GM19240 (cell line): ENCODE results near the gene ZFAND6.
"Not testable (repeated sequence)": the region's sequence is repeated elsewhere in the genome, so short reads cannot be mapped to it uniquely, and the experiment has no call there.

Source experiments
- DNase-seq: peaks from one replicate; pipeline ENCODE4 v3.0.0; 2011; ENCODE audit warnings: low spot score; ENCODE audit not compliant: insufficient read length

The ZFAND6 gene

GRCh38 chr15:80141916-80142598 lies 82.6 kb downstream of the ZFAND6 start:
- no peak for DNase-seq

DNA sequence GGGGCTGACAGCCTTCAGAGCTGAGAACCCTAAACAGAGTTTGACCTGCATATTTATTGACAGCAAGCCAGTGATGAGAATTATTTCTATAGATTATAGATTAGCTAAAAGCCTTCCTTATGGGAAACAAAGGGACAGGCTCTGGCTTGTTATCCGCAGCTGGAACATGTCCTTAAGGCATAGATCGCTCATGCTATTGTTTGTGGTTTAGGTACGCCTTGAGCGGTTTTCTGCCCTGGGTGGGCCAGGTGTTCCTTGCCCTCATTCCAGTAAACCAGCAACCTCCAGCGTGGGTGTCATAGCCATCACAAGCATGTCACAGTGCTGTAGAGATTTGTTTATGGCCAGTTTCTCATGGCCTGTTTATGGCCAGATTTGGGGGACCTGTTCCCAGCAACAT lies 83.2 kb downstream of the ZFAND6 start:
- DNase-seq = no peak

- no peak for DNase-seq
Measured at GRCh38 chr15:80151148-80151547, 91.7 kb downstream of the ZFAND6 start.

- no peak for DNase-seq
Measured at GRCh38 chr15:80151576-80151975, 92.1 kb downstream of the ZFAND6 start.

GRCh38 chr15:80152180-80152895 lies 92.9 kb downstream of the ZFAND6 start:
- DNase-seq = peak; percentile 81

DNA sequence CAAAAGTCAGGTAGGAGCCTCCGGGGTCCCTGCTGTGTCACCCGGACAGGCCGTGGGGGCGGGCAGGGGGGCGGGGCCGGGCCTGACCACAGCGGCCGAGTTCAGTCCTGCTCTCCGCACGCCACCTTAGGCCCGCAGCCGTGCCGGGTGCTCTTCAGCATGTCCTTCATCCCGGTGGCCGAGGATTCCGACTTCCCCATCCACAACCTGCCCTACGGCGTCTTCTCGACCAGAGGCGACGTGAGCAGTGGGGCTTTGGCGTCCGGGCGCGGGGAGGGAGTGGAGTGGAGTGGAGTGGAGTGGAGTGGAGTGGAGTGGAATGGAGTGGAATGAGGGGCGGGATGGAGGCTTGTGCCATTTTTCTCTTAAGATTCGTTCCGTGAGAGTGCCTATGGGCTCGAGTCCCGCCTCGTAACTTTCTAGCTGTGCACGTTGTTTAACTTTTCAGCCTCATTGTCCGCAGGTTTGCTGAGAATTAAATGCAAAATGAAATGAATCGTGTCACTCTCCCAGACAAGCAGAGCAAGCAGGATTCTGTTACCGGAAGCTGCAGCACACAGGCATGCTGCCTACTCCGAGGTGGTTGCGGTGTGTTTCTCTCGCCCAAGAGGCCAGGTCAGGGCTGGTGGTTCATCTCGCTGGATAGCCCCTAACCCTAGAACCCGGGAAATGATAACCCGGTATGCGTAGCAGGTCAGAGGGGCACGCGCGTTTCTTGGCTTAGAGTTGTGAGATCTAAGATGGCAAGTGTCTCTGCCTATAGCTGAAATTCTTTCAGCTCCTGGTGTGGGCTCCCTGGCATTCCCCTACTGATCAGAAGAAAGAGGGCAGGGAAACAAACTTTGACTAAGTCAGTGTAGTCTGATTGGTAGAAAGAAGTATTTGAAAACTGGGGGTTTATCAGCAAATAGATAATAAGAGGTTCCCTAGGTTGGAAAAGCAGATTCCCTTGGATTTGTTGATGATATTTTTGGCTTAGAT lies 93.7 kb downstream of the ZFAND6 start, which contains the start of gene FAH:
Gene FAH (plus strand): TSS at position 104 of the 981 bp plus-strand sequence. CDS start 56 bp downstream, at position 160.
- peak; percentile 25 for DNase-seq

- no peak for DNase-seq
Measured at GRCh38 chr15:80153900-80154299, 94.4 kb downstream of the ZFAND6 start.

DNA sequence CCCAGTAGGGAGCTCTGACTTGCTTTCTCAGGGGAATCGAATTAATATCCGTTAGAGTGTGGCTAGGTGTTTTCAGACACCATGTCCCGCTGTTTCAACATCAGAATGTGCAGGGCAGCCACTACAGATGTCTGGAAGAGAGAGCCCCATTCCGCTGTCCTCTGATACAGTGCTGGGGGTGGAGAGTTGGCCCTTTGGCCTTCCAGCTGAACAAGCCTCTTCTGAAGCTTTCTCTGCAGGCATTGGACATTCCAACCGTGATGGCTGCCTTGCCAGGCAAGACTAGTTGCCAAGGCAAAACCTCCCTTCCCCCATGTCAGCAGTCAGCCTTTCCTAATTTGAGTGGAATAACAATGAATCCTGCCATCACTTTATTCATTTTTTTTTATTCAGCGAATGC lies 94.9 kb downstream of the ZFAND6 start:
- no peak for DNase-seq

GRCh38 chr15:80155001-80155377 lies 95.5 kb downstream of the ZFAND6 start:
- no peak for DNase-seq

DNA sequence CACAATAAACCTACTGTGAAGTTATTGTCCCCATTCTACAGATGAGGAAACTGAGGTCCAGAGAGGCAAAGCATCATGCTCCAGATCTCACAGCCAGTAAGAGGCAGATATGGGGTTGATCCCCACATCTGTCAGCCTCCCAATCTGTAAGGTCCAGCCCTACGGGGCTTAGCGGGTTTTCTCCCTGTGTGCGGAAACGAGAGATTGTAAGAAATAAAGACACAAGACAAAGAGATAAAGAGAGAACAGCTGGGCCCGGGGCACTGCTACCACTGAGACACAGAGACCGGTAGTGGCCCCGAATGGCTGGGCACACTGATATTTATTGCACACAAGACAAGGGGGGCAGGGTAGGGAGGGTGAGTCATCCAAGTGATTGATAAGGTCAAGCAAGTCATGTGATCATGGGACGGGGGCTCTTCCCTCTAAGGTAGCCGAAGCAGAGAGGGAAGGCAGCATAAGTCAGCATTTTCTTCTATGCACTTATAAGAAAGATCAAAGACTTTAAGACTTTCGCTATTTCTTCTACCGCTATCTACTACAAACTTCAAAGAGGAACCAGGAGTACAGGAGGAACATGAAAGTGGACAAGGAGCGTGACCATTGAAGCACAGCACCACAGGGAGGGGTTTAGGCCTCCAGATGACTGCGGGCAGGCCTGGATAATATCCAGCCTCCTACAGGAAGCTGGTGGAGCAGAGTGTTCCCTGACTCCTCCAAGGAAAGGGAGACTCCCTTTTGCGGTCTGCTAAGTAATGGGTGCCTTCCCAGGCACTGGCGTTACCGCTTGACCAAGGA lies 96.1 kb downstream of the ZFAND6 start:
- not testable (repeated sequence) for DNase-seq

DNA sequence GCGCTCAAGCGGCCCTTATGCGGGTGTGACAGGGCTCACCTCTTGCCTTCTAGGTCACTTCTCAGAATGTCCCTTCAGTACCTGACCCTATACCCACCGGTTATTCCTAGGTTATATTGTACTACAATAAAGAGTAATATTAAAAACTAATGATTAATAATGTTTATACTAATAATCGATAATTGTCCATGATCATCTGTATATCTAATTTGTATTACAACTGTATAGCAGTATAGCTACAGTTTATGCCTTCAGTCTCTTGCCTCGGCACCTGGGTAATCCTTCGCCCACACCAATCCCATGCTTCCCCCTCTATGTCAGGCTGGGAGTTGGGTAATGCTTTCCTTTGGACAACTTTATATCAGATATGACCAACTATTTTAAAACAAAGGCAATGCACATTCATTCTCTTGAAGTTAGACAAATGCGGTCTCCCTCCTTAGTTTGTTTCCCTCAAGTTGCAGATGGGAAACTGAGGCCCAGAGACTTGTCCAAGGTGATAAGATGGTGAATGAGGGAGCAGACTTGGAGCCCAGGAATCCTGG lies 96.8 kb downstream of the ZFAND6 start:
- no peak for DNase-seq

DNA sequence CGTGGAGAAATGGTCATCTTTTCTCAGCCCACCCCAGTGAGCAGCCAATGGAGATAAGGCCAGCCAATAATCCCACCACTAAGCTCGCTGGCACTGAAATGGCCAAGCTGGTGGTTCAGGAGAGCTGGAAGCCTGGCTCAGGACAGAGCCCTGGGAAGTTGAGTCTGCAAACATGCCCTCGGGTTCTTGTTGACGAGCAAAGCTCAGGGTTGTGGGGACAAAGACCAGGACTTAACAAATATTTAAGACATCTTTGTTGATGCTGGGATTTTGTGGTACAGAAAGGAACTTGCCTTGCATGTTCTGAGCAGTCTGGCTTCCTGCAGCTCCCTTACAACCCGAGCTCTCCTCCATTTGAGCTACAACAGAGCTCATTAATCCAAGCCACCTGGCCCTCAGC lies 97.7 kb downstream of the ZFAND6 start:
- DNase-seq = no peak

DNA sequence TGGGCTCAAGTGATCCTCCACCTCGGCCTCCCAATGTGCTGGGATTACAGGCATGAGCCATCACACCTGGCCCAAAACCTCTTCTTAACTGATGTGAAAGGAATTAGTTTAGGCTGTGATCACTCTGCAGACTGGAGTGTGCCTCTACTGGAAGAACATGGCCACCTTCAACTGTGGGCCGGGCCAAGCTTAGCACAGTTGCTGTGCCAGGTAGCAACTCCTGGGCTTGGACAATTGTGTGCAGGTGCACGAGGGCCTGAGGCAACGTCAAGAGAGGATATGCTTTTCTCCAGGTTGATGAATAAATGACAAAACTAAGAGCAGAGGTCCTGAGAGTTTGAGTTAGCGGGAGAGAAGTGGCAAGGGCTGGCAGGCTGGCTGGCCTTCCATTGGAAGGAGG lies 99.8 kb downstream of the ZFAND6 start:
- no peak for DNase-seq

GRCh38 chr15:80159811-80160569 lies 100.5 kb downstream of the ZFAND6 start:
- DNase-seq = no peak

DNA sequence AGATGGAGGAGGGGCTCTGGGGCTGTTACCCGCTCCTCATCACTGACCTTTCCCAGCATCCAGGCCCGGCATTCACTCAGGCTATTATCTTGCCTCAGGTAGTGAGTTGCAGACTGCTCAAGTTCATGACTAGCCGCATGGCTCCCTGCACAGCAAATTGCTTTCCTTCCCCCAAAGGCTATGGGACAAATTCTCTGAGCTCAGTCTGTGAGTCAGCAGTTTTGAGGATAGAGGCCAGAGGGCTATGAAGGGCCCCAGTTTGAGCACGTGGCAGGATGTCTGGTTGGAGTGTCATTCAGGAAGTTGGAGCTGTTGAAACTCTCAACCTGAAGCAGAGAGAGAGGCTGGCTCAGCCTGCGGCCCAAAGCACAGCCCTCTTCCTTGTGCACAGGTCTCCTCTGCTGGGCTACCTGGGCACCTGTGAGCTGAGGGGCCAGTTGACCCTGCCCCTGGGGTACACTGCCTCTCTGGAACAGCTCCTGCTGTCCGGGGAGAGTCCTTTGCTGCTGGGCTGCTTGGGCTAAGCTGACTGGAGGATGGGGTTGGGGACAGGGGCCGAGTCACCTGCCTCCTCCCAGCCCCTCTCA lies 101.2 kb downstream of the ZFAND6 start:
- DNase-seq = no peak

DNA sequence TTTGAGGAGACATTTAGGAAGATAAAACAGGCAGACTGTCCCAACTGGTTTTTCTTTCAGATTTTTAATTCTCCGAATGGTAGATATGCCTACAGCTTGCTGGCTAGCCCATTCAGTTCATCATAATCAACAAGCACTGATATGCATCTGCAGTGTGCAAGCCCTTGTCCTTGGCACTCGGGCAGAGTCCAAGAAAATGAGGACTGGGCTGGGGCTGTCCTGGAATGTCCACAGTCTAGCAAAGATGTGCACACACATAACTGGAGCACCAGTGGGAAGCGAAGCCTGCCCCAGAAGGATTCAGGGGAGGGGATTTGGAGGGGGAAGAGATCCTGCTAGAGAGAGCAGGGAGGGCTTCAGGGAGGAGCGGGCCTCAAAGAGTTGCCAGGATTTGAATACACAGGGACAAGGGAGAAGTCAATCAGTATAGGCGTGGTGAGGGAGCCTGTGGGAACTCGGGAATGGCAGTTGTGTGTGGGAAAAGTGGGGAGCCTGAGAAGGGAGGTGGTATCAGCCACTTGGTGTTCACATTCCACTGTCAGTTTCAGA lies 102.1 kb downstream of the ZFAND6 start:
- DNase-seq = no peak

DNA sequence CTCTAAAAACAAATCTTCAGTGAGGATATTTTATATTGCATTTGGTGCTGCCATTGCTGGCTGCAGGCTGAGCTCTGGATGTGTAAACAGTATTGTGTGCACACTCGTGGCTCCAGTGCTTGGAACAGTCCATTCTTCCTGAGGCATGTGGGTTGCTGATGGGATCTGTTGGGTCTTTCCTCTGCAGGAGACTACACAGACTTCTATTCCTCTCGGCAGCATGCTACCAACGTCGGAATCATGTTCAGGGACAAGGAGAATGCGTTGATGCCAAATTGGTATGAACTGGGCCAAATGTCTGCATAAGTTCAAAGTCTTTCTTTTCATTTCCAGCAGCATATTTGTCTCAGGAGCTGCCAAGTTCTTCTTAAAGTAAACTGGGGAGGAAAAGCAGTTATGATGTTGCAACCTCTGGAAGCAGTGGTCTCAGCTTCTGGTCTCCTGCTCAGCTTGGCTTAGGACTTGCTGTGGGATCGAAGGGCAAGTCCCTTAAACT lies 102.6 kb downstream of the ZFAND6 start:
- DNase-seq = no peak

DNA sequence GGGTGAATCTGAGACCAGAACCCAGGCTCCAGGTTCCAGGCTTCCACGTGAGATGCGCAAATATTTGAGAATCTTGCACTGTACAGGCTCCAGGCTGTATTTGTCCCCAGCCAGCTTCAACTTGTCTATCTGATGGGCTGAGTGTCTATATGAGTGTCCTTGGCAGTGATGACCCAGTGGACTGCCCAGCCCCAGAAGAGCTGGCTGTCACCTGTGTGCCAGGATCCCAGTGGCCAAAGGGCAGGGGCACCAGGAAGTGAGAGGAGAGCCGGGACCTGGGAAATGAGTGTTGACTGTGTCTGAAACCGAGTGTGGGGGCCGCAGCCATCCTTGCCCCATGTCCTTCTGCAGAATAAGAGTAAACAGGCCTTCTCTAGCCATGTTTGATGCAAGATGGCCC lies 103.7 kb downstream of the ZFAND6 start:
- DNase-seq = no peak

GRCh38 chr15:80163897-80164296 lies 104.4 kb downstream of the ZFAND6 start:
- no peak for DNase-seq
